ENCODE data around the gene FNIP1.
"Not testable (repeated sequence)": the region's sequence is repeated elsewhere in the genome, so short reads cannot be mapped to it uniquely, and the experiment has no call there.

Gene FNIP1

GRCh38 chr5:131796793-131797693, at the start of gene FNIP1:
Gene FNIP1, minus strand, starts transcription at chr5:131797017. Its CDS starts 96 bp downstream, at chr5:131796921.
- Histone ChIP-seq H3K9me3 (ENCODE audit: control insufficient read depth in 2 of 2, low read length in 2 of 2) (no peaks in the 10 kb centered on the region), H3K9ac (ENCODE audit: low read length in 2 of 2) (peak within 1 kb of the TSS; percentile 87 to 96), H3K27me3 (ENCODE audit: control insufficient read depth in 1 of 2, insufficient read depth in 2 of 2, low read length in 2 of 2) (no peaks in the 10 kb centered on the region), H3K36me3 (ENCODE audit: control insufficient read depth in 2 of 2, insufficient read depth in 2 of 2, low read length in 2 of 2) (no peaks in the 10 kb centered on the region), H3K4me1 (ENCODE audit: control insufficient read depth, insufficient read depth, low read length) (no peaks in the 10 kb centered on the region), H3K4me3 (ENCODE audit: low read length in 2 of 2) (peak within 1 kb of the TSS; percentile 91 to 95), H3K27ac (ENCODE audit: low read length) (peak within 1 kb of the TSS; percentile 94)

DNA sequence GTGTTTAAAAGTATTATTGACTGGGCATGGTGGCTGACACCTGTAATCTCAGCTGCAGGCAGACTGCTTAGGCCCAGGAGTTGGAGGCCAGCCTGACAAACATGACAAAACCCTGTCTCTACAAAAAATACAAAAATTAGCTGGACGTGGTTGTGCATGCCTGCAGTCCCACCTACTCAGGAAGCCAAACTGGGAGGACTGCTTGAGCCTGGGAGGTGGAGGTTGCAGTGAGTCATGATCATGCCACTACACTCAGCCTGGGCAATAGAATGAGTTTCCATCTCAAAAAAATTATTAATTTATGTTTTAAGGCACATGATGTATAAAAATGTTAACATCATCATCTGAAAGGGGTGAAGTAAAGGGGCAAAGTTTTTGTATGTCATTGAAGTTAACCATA, 49.7 kb upstream of the FNIP1 start:
- Histone ChIP-seq H3K27me3 (ENCODE audit: control insufficient read depth in 1 of 2, insufficient read depth in 2 of 2, low read length in 2 of 2) (no peaks in the 10 kb centered on the region), H3K4me3 (ENCODE audit: low read length in 2 of 2) (no peak overlapping the region), H3K4me1 (ENCODE audit: control insufficient read depth, insufficient read depth, low read length) (no peaks in the 10 kb centered on the region), H3K9ac (ENCODE audit: low read length in 2 of 2) (no peak overlapping the region), H3K27ac (ENCODE audit: low read length) (no peak overlapping the region), H3K36me3 (ENCODE audit: control insufficient read depth in 2 of 2, insufficient read depth in 2 of 2, low read length in 2 of 2) (no peaks in the 10 kb centered on the region), H3K9me3 (ENCODE audit: control insufficient read depth in 2 of 2, low read length in 2 of 2) (peaks cover 4 to 8% of the 10 kb centered on the region in 2 donors)

GRCh38 chr5:131845828-131846227, 49.0 kb upstream of the FNIP1 start:
- Histone ChIP-seq H3K36me3 (ENCODE audit: control insufficient read depth in 2 of 2, insufficient read depth in 2 of 2, low read length in 2 of 2) (no peaks in the 10 kb centered on the region), H3K4me3 (ENCODE audit: low read length in 2 of 2) (no peak overlapping the region), H3K27me3 (ENCODE audit: control insufficient read depth in 1 of 2, insufficient read depth in 2 of 2, low read length in 2 of 2) (no peaks in the 10 kb centered on the region), H3K9me3 (ENCODE audit: control insufficient read depth in 2 of 2, low read length in 2 of 2) (peaks cover 4 to 8% of the 10 kb centered on the region in 2 donors), H3K9ac (ENCODE audit: low read length in 2 of 2) (no peak overlapping the region), H3K27ac (ENCODE audit: low read length) (no peak overlapping the region), H3K4me1 (ENCODE audit: control insufficient read depth, insufficient read depth, low read length) (no peaks in the 10 kb centered on the region)

DNA sequence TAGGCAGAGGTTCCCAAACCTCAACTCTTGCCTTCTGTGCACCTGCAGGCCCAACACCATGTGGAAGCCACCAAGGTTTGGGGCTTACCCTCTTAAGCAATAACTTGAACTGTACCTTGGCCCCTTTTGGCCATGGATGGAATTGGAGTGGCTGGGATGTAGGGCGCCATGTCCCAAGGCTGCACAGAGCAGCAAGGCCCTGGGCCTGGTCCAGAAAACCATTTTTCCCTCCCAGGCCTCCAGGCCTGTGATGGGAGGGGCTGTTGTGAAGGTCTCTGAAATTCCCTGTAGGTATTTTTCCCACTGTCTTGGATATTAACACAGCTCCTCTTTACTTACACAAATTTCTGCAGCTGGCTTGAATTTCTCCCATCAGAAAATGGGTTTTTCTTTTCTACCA, 46.2 kb upstream of the FNIP1 start:
- not testable (repeated sequence) for H3K36me3 ChIP-seq (ENCODE audit: control insufficient read depth in 2 of 2, insufficient read depth in 2 of 2, low read length in 2 of 2); H3K4me1 ChIP-seq (ENCODE audit: control insufficient read depth, insufficient read depth, low read length); H3K27ac ChIP-seq (ENCODE audit: low read length); H3K9ac ChIP-seq (ENCODE audit: low read length in 2 of 2); H3K27me3 ChIP-seq (ENCODE audit: control insufficient read depth in 1 of 2, insufficient read depth in 2 of 2, low read length in 2 of 2); H3K4me3 ChIP-seq (ENCODE audit: low read length in 2 of 2); H3K9me3 ChIP-seq (ENCODE audit: control insufficient read depth in 2 of 2, low read length in 2 of 2)

DNA sequence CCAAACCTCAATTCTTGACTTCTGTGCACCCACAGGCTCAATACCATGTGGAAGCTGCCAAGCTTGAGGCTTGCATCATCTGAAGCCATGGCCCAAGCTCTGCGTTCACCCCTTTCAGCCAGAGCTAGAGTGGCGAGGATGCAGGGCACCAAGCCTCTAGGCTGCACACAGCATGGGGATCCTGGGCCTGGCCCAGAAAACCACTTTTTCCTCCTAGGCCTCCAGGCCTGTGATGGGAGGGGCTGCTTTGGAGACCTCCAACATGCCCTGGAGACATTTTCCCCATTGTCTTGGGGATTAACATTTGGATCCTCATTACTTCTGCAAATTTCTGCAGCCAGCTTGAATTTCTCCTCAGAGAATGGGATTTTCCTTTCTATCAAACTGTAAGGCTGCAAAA, 35.9 kb upstream of the FNIP1 start:
- H3K4me1 ChIP-seq (ENCODE audit: control insufficient read depth, insufficient read depth, low read length); H3K4me3 ChIP-seq (ENCODE audit: low read length in 2 of 2); H3K36me3 ChIP-seq (ENCODE audit: control insufficient read depth in 2 of 2, insufficient read depth in 2 of 2, low read length in 2 of 2); H3K9me3 ChIP-seq (ENCODE audit: control insufficient read depth in 2 of 2, low read length in 2 of 2); H3K9ac ChIP-seq (ENCODE audit: low read length in 2 of 2); H3K27me3 ChIP-seq (ENCODE audit: control insufficient read depth in 1 of 2, insufficient read depth in 2 of 2, low read length in 2 of 2); H3K27ac ChIP-seq (ENCODE audit: low read length): not testable (repeated sequence)

DNA sequence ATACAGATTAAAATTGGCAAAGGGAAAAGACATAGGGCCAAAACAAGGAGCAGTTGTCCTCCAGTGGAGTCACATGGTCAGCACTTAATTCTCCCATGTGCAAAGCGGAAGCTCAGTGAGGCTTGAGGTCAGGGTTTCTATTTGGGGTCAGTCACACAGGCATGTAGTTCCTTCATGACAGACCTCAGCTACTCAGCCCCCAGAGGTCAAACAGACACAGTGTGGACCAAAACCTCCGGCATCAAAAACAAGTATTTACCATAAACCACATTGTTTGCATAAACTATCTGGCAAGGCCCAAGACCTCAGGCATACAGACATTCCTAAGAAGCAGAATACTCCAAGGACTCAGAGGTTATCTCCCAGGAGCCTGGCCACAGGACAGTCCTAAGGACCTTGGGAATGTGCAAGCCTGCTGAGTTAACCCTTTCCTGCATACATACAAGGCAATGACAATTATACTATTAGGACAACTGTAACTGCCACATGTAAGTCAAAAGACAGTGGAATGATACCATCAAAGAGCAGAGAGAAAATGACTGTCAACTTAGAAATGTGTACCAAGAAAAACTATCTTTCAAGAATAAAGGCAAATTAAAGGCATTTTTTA, 28.7 kb upstream of the FNIP1 start:
- no peak overlapping the region for H3K9ac ChIP-seq (ENCODE audit: low read length in 2 of 2)
- H3K27ac ChIP-seq (ENCODE audit: low read length), result no peak overlapping the region
- H3K4me3 ChIP-seq (ENCODE audit: low read length in 2 of 2), result no peak overlapping the region
- peaks cover 3 to 4% of the 10 kb centered on the region in 2 donors for H3K9me3 ChIP-seq (ENCODE audit: control insufficient read depth in 2 of 2, low read length in 2 of 2)
- no peaks in the 10 kb centered on the region for H3K4me1 ChIP-seq (ENCODE audit: control insufficient read depth, insufficient read depth, low read length)
- no peaks in the 10 kb centered on the region for H3K36me3 ChIP-seq (ENCODE audit: control insufficient read depth in 2 of 2, insufficient read depth in 2 of 2, low read length in 2 of 2)
- no peaks in the 10 kb centered on the region for H3K27me3 ChIP-seq (ENCODE audit: control insufficient read depth in 1 of 2, insufficient read depth in 2 of 2, low read length in 2 of 2)

- Histone ChIP-seq H3K27me3 (ENCODE audit: control insufficient read depth in 1 of 2, insufficient read depth in 2 of 2, low read length in 2 of 2) (no peaks in the 10 kb centered on the region), H3K36me3 (ENCODE audit: control insufficient read depth in 2 of 2, insufficient read depth in 2 of 2, low read length in 2 of 2) (no peaks in the 10 kb centered on the region), H3K9ac (ENCODE audit: low read length in 2 of 2) (no peak overlapping the region), H3K4me1 (ENCODE audit: control insufficient read depth, insufficient read depth, low read length) (no peaks in the 10 kb centered on the region), H3K4me3 (ENCODE audit: low read length in 2 of 2) (no peak overlapping the region), H3K9me3 (ENCODE audit: control insufficient read depth in 2 of 2, low read length in 2 of 2) (peaks cover 3 to 4% of the 10 kb centered on the region in 2 donors), H3K27ac (ENCODE audit: low read length) (no peak overlapping the region)
Observed at GRCh38 chr5:131824631-131825030, 27.8 kb upstream of the FNIP1 start.

DNA sequence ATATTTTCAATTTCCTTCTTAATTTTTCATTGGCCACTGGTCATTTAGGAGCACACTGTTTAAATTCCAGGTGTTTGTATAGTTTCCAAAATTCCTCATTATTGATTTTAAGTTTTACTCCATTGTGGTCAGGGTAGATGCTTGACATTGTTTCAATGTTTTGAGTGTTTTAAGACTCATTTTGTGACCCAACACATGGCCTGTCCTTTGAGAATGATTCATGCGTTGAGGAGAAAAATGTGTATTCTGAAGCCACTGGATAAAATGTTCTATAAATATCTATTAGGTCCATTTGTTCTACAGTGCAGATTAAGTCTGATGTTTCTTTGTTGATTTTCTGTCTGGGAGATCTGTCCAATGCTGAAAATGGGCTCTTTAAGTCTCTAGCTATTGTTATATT, 24.4 kb upstream of the FNIP1 start:
- H3K27me3 ChIP-seq (ENCODE audit: control insufficient read depth in 1 of 2, insufficient read depth in 2 of 2, low read length in 2 of 2), result no peaks in the 10 kb centered on the region
- H3K9me3 ChIP-seq (ENCODE audit: control insufficient read depth in 2 of 2, low read length in 2 of 2), result peaks cover 3 to 4% of the 10 kb centered on the region in 2 donors
- no peak overlapping the region for H3K4me3 ChIP-seq (ENCODE audit: low read length in 2 of 2)
- no peak overlapping the region for H3K27ac ChIP-seq (ENCODE audit: low read length)
- no peaks in the 10 kb centered on the region for H3K36me3 ChIP-seq (ENCODE audit: control insufficient read depth in 2 of 2, insufficient read depth in 2 of 2, low read length in 2 of 2)
- no peak overlapping the region for H3K9ac ChIP-seq (ENCODE audit: low read length in 2 of 2)
- H3K4me1 ChIP-seq (ENCODE audit: control insufficient read depth, insufficient read depth, low read length), result no peaks in the 10 kb centered on the region

GRCh38 chr5:131818001-131818724, 21.3 kb upstream of the FNIP1 start:
- Histone ChIP-seq H3K4me1 (ENCODE audit: control insufficient read depth, insufficient read depth, low read length) (no peaks in the 10 kb centered on the region), H3K9me3 (ENCODE audit: control insufficient read depth in 2 of 2, low read length in 2 of 2) (no peaks in the 10 kb centered on the region)

GRCh38 chr5:131814990-131815389, 18.2 kb upstream of the FNIP1 start:
- Histone ChIP-seq H3K36me3 (ENCODE audit: control insufficient read depth in 2 of 2, insufficient read depth in 2 of 2, low read length in 2 of 2) (no peaks in the 10 kb centered on the region), H3K9ac (ENCODE audit: low read length in 2 of 2) (no peak overlapping the region), H3K27me3 (ENCODE audit: control insufficient read depth in 1 of 2, insufficient read depth in 2 of 2, low read length in 2 of 2) (no peaks in the 10 kb centered on the region), H3K9me3 (ENCODE audit: control insufficient read depth in 2 of 2, low read length in 2 of 2) (no peaks in the 10 kb centered on the region), H3K4me1 (ENCODE audit: control insufficient read depth, insufficient read depth, low read length) (no peaks in the 10 kb centered on the region), H3K4me3 (ENCODE audit: low read length in 2 of 2) (no peak overlapping the region), H3K27ac (ENCODE audit: low read length) (no peak overlapping the region)

More at GRCh38 chr5:131818001-131818724, 21.3 kb upstream of the FNIP1 start:
- Histone ChIP-seq H3K4me3 (ENCODE audit: low read length in 2 of 2) (no peak overlapping the region), H3K36me3 (ENCODE audit: control insufficient read depth in 2 of 2, insufficient read depth in 2 of 2, low read length in 2 of 2) (no peaks in the 10 kb centered on the region), H3K9ac (ENCODE audit: low read length in 2 of 2) (no peak overlapping the region), H3K27ac (ENCODE audit: low read length) (no peak overlapping the region), H3K27me3 (ENCODE audit: control insufficient read depth in 1 of 2, insufficient read depth in 2 of 2, low read length in 2 of 2) (no peaks in the 10 kb centered on the region)
